ENCODE measurements around the gene OR52W1. TPM values are rescaled to one million over a fixed set of nuclear protein-coding genes. Genes with fewer than 3 reads are reported as not detected.
"Not testable (repeated sequence)": the region's sequence is repeated elsewhere in the genome, so short reads cannot be mapped to it uniquely, and the experiment has no call there.

OR52W1 gene
- total RNA-seq, 1 donor: not detected

GRCh38 chr11:6248248-6248647 lies 49.2 kb downstream of the OR52W1 start:
- H3K4me3 ChIP-seq (ENCODE audit: low read depth, low read length): no peak overlapping the region
- peak; percentile 95 for DNase-seq (ENCODE audit: low read depth)
- TF ChIP-seq CTCF (IDR thresholded peaks at IDR 0.05; ENCODE audit: insufficient read depth, low read depth, low read length): no peak

DNA sequence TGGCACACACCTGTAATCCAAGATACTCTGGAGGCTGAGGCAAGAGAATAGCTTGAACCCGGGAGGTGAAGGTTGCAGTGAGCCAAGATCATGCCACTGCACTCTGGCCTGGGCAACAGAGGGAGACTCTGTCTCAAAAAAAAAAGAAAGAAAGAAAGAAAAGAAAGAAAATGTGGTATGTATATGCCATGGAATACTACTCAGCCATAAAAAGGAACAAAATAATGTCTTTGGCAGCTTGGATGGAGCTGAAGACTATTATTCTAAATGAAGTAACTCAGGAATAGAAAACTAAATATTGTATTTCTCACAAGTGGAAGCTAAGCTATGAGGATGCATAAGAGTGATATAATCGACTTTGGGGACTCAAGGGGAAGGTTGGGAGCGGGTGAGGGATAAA lies 49.9 kb downstream of the OR52W1 start:
- H3K4me3 ChIP-seq (ENCODE audit: low read depth, low read length); DNase-seq (ENCODE audit: low read depth): not testable (repeated sequence)

Other genes starting within 250 kb of the OR52W1 start
- gene OR56A5, start 230.7 kb upstream of the OR52W1 start, total RNA-seq: not detected in 2 replicates
- gene OR52L1, start 212.2 kb upstream of the OR52W1 start, total RNA-seq: not detected in 2 replicates
- not detected in 2 replicates for gene OR56A4, start 192.3 kb upstream of the OR52W1 start, total RNA-seq
- under 0.01 TPM in 2 replicates for gene OR56A1, start 168.5 kb upstream of the OR52W1 start, total RNA-seq
- not detected in 2 replicates for gene OR56B4, start 91.5 kb upstream of the OR52W1 start, total RNA-seq
- gene OR52B2, start 28.9 kb upstream of the OR52W1 start, total RNA-seq: not detected in 2 replicates
- under 0.01 TPM in 1 of 2 replicates, not detected in the other for gene C11orf42, start 6.3 kb downstream of the OR52W1 start, total RNA-seq
- 13.5 and 15.1 TPM in 2 replicates for gene FHIP1B, start 35.4 kb downstream of the OR52W1 start, total RNA-seq
- under 0.01 and 0.43 TPM in 2 replicates for gene CNGA4, start 39.9 kb downstream of the OR52W1 start, total RNA-seq
- under 0.01 TPM in 1 of 2 replicates, not detected in the other for gene CCKBR, start 60.6 kb downstream of the OR52W1 start, total RNA-seq
- 142 and 374 TPM in 2 replicates for gene CAVIN3, start 121.3 kb downstream of the OR52W1 start, total RNA-seq
- gene SMPD1, start 191.2 kb downstream of the OR52W1 start, total RNA-seq: 35.0 and 37.7 TPM in 2 replicates
- gene APBB1, start 219.9 kb downstream of the OR52W1 start, total RNA-seq: 35.4 and 42.2 TPM in 2 replicates
- gene HPX, start 241.8 kb downstream of the OR52W1 start, total RNA-seq: under 0.01 TPM in 1 of 2 replicates, not detected in the other

Data from fibroblast of villous mesenchyme (primary cell).